GM13976 (cell line): ENCODE measurements around the gene ZBP1.

Experiments
- DNase-seq: peaks from one replicate; pipeline ENCODE4 v3.0.0; 2012; ENCODE audit warnings: low spot score
- in situ Hi-C: fragments of 300-500 bp; cut with MboI; formaldehyde crosslinking; loops from one replicate; pipeline ENCODE4 v1.12.0; 2022; ENCODE audit warnings: low sequenced_read_pairs, mixed read lengths, inconsistent platforms; ENCODE audit not compliant: unreplicated experiment
- TF ChIP-seq, protein P1 (sequence below): IDR thresholded peaks from 2 replicates; pipeline ENCODE4 v1.5.1; 2012; ENCODE audit warnings: borderline replicate concordance, mild to moderate bottlenecking; ENCODE audit not compliant: insufficient read depth; ENCODE audit errors: extremely low read depth, missing control alignments, control extremely low read depth

The ZBP1 gene

GRCh38 chr20:57573242-57573641 is 47.0 kb downstream of the ZBP1 start:
- TF ChIP-seq, protein P1, sequence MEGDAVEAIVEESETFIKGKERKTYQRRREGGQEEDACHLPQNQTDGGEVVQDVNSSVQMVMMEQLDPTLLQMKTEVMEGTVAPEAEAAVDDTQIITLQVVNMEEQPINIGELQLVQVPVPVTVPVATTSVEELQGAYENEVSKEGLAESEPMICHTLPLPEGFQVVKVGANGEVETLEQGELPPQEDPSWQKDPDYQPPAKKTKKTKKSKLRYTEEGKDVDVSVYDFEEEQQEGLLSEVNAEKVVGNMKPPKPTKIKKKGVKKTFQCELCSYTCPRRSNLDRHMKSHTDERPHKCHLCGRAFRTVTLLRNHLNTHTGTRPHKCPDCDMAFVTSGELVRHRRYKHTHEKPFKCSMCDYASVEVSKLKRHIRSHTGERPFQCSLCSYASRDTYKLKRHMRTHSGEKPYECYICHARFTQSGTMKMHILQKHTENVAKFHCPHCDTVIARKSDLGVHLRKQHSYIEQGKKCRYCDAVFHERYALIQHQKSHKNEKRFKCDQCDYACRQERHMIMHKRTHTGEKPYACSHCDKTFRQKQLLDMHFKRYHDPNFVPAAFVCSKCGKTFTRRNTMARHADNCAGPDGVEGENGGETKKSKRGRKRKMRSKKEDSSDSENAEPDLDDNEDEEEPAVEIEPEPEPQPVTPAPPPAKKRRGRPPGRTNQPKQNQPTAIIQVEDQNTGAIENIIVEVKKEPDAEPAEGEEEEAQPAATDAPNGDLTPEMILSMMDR, result no peak
- in situ Hi-C loops, result no loop called here
- DNase-seq, result no peak

DNA sequence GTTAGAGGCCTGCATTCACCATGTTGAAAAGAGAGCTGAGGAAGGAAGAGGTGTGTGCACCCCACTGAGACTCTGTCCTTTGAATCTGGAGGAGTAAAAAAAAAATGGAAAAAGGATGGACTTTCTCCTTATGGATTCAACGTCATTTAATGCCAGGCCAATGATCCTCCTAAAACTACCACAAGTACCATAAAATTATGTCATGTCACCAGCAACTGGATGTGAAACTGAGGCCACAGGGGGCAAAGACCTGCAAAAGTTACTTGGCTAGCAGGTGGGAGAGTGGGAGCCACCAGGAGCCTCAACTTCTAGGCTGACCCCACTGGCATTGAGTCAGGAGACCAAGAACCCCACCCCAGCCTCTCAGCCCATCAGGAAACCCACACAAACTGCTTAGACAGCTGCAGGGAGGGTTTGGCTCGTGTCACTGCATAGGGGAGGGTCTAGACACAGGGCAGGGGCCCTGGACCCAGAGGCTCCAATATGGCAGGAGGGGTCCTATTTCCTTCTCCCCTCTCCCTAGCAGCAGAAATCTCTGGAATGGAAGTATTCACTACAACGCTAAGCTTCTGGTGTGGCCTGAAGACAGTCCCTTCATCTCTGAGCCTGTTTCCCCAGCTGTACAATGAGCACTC is 48.3 kb downstream of the ZBP1 start:
- TF ChIP-seq, protein P1, result no peak
- no peak for DNase-seq
- in situ Hi-C loops, result no loop called here

DNA sequence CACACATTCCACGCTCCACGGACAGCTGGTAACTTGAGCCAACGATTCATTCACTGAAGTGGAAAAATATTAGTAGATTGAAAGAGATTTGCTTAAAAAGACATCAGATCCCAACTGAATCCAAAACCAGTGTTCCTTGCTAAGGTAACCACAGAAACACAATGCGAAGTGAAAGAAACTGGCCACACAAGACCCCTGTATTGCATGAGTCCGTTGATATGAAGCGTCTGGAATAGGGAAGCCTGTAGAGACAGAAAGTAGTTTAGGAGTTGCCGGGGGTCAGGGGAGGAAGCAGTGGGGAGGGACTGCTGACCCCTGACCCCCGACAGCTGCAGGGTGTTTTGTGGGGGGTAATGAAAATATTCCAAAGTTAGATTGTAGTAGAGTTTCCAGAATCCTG is 49.3 kb downstream of the ZBP1 start:
- DNase-seq, result no peak
- TF ChIP-seq, protein P1, result no peak
- in situ Hi-C loops, result no loop called here

DNA sequence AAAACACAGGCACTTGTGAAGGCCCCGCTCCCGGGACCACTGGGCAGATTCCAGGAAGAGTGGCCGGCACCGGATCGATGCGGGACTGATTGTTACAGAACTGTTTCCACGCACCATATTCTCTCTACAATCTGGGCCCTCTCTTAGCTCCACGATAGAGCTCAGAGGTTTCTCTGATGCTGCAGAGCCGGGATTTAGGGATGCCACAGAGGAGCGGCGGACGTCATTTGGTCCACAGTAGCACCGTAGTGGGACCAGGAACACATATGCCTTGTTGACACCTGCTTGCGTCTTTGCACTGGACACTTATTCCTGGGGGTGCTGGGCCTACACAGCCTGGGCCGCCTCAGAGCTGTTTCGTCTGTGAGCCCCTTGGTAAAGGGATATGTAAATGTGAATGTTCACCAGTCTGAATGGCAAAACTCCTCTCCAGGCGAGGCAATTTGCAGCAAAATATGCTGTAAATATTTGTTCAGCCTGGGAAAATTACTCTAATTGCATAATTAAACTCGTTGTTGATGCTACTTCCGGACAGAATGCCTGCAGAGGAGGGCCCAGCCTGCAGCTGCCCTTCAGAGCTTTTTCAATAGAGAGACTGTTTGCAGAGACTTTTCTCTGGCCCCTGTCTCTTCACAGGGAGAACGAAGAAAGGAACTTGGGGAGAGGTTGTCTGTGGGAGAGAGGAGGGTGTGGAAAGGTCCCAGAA is 49.9 kb downstream of the ZBP1 start:
- TF ChIP-seq, protein P1, result no peak
- in situ Hi-C loops, result no loop called here

DNA sequence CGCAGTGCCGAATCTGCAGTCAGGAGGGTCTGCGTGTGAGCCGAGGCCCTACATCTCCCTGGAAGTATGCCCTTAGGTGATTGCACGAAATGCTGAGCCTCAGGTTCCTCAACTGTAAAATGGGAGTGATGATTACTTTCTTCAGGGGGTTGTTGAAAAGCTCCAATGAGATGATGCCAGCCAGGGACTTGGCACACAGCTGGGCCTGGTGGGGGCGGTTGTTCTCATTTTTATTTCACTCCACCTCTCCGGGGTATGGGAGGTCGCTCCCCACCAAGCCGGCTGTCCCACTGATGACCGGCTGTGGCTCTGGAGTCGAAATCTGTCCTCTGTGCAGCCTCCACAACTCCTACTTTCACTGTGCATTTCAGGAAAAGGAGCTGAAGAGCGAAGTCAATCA is 51.3 kb downstream of the ZBP1 start:
- DNase-seq, result no peak
- in situ Hi-C loops, result no loop called here
- TF ChIP-seq, protein P1, result no peak

More for the DNA sequence above, 49.9 kb downstream of the ZBP1 start:
- no peak for DNase-seq

- in situ Hi-C loops, result no loop called here
- TF ChIP-seq, protein P1, result no peak
- no peak for DNase-seq
Observed at GRCh38 chr20:57568088-57568896, 51.9 kb downstream of the ZBP1 start.
